Esophagus muscularis mucosa (tissue), 4 donors: Measurements from ENCODE around the gene AMIGO1. TPM values are rescaled to one million over a fixed set of nuclear protein-coding genes. Genes with fewer than 3 reads are reported as not detected.
A peak's percentile ranks its signal among the peaks of the same experiment; 100 is the strongest.

ENCODE experiments used
- DNase-seq: peaks from one replicate; pipeline ENCODE4 v3.0.0-alpha.2; 2017; ENCODE audit errors: extremely low spot score
- H3K27ac ChIP-seq, 4 donors: fragments of 200-600 bp; sonication (generic); replicated peaks in 1 of 4; 1 replicate in 3 of 4; 2 replicates in 1 of 4; pipeline ENCODE4 v1.5.1; 2016 to 2019; ENCODE audit warnings: mild to moderate bottlenecking in 1 of 4
- H3K27me3 ChIP-seq, 4 donors: fragments of 200-600 bp; sonication (generic); one replicate each; pipeline versions ENCODE4 v1.5.1 to v1.6.0; 2016 to 2019
- H3K36me3 ChIP-seq, 4 donors: fragments of 200-600 bp; sonication (generic); one replicate each; pipeline ENCODE4 v1.5.1; 2016 to 2019
- H3K4me1 ChIP-seq, 4 donors: fragments of 200-600 bp; sonication (generic); one replicate each; pipeline ENCODE4 v1.5.1; 2016 to 2019
- H3K4me3 ChIP-seq, 4 donors: fragments of 200-600 bp; sonication (generic); 1 replicate in 2 of 4; 2 replicates in 2 of 4; pipeline ENCODE4 v1.5.1; 2016 to 2019; ENCODE audit warnings: mild to moderate bottlenecking in 4 of 4, moderate library complexity in 1 of 4
- H3K9me3 ChIP-seq, 4 donors: fragments of 200-600 bp; sonication (generic); 1 replicate in 3 of 4; 2 replicates in 1 of 4; pipeline ENCODE4 v1.5.1; 2016 to 2019
- EP300 ChIP-seq: sonication (generic); formaldehyde crosslinking; IDR thresholded peaks from one replicate; pipeline ENCODE4 v1.6.1; 2017; ENCODE audit warnings: antibody characterized with exemption
- POLR2A ChIP-seq: fragments of 450-650 bp; IDR thresholded peaks from one replicate; pipeline ENCODE4 v1.6.1; 2017; ENCODE audit warnings: antibody characterized with exemption, moderate library complexity, mild to moderate bottlenecking, low read depth
- POLR2AphosphoS5 ChIP-seq, 2 donors: sonication (generic); formaldehyde crosslinking; IDR thresholded peaks; one replicate each; pipeline ENCODE4 v1.6.1; 2017; ENCODE audit warnings: antibody characterized with exemption in 2 of 2
- WGBS: methylation state at CpG from one replicate; pipeline ENCODE4 v1.1.5; 2018; 5-methylcytosine and 5-hydroxymethylcytosine counted together
- intact Hi-C: fragments of 100-400 bp; cut with DNase I; formaldehyde crosslinking; loops from one replicate; pipeline ENCODE4 v1.15.1; 2023
- total RNA-seq, 4 donors: library from RNA; depleted of rRNA; stranded (reverse); fragments of >200 nt; gene quantifications; one replicate each; pipeline versions ENCODE4 v1.1.0 to v1.2.1, GENCODE V29; 2016
- TF ChIP-seq, protein P1 (sequence below), 3 experiments: fragments of 200-600 bp in 2 of 3; fragments of 450-650 bp in 1 of 3; sonication (generic) in 2 of 3; IDR thresholded peaks; one replicate each; pipeline ENCODE4 v1.5.1; 2017 to 2019; ENCODE audit warnings: antibody characterized with exemption in 3 of 3, mild to moderate bottlenecking in 2 of 3, moderate library complexity in 1 of 3

The AMIGO1 gene
- total RNA-seq, 4 donors from 2014 or later = 8.4 to 23.7 (median 14.0) TPM

- Histone ChIP-seq H3K27me3 (no peaks in the 10 kb centered on the region), H3K4me3 (peak overlapping the region; percentile 7 to 43 (median 20)), H3K27ac (peak overlapping the region; percentile 7 to 65 (median 56)), H3K9me3 (no peaks in the 10 kb centered on the region), H3K4me1 (peaks cover 32 to 47% (median 32%) of the 10 kb centered on the region in 4 donors), H3K36me3 (no peaks in the 10 kb centered on the region)
- TF ChIP-seq POLR2AphosphoS5 (IDR thresholded peaks at IDR 0.05) (peak in 1 of 2 donors; percentile 43), POLR2A (no peak)
- TF ChIP-seq, protein P1, sequence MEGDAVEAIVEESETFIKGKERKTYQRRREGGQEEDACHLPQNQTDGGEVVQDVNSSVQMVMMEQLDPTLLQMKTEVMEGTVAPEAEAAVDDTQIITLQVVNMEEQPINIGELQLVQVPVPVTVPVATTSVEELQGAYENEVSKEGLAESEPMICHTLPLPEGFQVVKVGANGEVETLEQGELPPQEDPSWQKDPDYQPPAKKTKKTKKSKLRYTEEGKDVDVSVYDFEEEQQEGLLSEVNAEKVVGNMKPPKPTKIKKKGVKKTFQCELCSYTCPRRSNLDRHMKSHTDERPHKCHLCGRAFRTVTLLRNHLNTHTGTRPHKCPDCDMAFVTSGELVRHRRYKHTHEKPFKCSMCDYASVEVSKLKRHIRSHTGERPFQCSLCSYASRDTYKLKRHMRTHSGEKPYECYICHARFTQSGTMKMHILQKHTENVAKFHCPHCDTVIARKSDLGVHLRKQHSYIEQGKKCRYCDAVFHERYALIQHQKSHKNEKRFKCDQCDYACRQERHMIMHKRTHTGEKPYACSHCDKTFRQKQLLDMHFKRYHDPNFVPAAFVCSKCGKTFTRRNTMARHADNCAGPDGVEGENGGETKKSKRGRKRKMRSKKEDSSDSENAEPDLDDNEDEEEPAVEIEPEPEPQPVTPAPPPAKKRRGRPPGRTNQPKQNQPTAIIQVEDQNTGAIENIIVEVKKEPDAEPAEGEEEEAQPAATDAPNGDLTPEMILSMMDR (IDR thresholded peaks at IDR 0.05) = peak; percentile 47 to 99 (median 98)
- intact Hi-C loops = loop anchor here (2.0 to 5.0 kb wide), 2 partner anchors 42 to 105 kb away; partner anchors contain the start of gene PSMA5
- DNase-seq = no peak
- WGBS = 16% methylated on average over 11 of the region's 12 CpGs
Measured at GRCh38 chr1:109532365-109533136, 23.0 kb upstream of the AMIGO1 start.

- no peaks in the 10 kb centered on the region for H3K27me3 ChIP-seq
- no peaks in the 10 kb centered on the region for H3K36me3 ChIP-seq
- 41% methylated on average over 16 of the region's 16 CpGs for WGBS
- intact Hi-C loops = loop anchor here (2.0 to 5.0 kb wide), 2 partner anchors 41 to 105 kb away; partner anchors contain the start of gene PSMA5
- TF ChIP-seq, protein P1 (IDR thresholded peaks at IDR 0.05) = no peak
- no peak for TF ChIP-seq EP300
- no peak for DNase-seq
- no peak overlapping the region for H3K27ac ChIP-seq
- H3K4me3 ChIP-seq = peak overlapping the region; percentile 7 to 43 (median 20)
- H3K4me1 ChIP-seq = peaks cover 32 to 47% (median 32%) of the 10 kb centered on the region in 4 donors
- no peaks in the 10 kb centered on the region for H3K9me3 ChIP-seq
Measured at GRCh38 chr1:109531826-109532364, 22.4 kb upstream of the AMIGO1 start.

DNA sequence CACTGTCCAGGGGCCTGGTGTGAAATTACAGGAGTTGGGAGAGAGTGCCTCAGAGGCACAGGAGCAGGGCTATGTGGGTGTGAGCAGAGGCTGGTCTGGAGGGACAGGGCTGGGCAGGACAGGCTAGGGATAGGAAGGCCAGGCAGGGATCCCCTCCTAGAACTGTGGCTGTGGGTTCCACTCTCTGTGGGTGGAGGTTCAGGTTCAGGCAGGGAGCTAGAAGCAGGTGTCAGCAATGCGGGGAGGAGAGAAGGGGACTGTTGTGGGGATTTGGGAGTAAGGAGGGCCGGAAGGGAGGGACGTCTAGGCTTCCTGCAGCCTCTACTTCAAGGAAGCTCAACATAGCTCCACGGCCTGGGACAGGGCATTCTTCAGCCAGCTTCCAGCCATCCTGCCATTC is 21.9 kb upstream of the AMIGO1 start:
- no peaks in the 10 kb centered on the region for H3K27me3 ChIP-seq
- 88% methylated on average over 4 of the region's 4 CpGs for WGBS
- no peak overlapping the region for H3K27ac ChIP-seq
- H3K36me3 ChIP-seq = no peaks in the 10 kb centered on the region
- peaks cover 27 to 42% (median 28%) of the 10 kb centered on the region in 4 donors for H3K4me1 ChIP-seq
- TF ChIP-seq, protein P1 (IDR thresholded peaks at IDR 0.05) = no peak
- TF ChIP-seq POLR2AphosphoS5 (IDR thresholded peaks at IDR 0.05) (no peak), EP300 (no peak), POLR2A (no peak)
- no peak overlapping the region for H3K4me3 ChIP-seq
- intact Hi-C loops = loop anchor here (5.0 kb wide), 1 partner anchor 104 kb away; the partner anchor contains the start of gene PSMA5
- H3K9me3 ChIP-seq = no peaks in the 10 kb centered on the region
- DNase-seq = no peak

DNA sequence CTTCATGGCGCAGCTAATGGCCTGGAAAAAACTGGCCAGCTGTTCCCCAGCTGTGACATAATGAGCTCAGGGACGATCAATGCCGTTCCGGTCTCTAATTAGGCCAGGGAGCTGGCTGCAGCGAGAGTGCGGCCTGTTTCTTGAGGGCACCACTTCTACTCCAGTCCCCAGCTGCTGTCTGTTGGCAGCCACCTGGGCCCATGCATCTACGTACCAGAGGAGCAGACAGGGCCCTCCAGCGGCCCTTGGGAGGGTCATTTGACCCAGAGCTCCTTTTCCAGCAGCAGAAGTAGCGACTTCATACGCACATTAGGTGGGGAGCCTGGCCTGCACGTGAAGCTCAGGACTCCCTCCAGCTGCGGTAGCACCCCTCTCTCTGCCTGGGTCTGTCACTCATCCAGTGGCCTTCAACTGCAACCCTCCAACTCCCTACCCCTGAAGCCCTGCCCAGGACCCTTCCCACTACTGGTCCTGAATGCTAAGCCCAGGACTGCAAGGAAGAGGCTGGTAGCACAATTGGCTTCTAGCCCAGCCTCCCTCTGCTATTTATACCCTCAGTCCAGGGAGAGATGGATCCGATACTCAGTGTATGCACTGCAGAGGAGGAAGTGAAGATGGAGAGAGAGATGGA is 21.0 kb upstream of the AMIGO1 start:
- H3K9me3 ChIP-seq = no peaks in the 10 kb centered on the region
- intact Hi-C loops = loop anchor here (5.0 kb wide), 1 partner anchor 103 kb away; the partner anchor contains the start of gene PSMA5
- no peaks in the 10 kb centered on the region for H3K36me3 ChIP-seq
- H3K27me3 ChIP-seq = no peaks in the 10 kb centered on the region
- DNase-seq = no peak
- H3K27ac ChIP-seq = no peak overlapping the region
- WGBS = 84% methylated on average over 5 of the region's 13 CpGs
- peaks cover 19 to 34% (median 21%) of the 10 kb centered on the region in 4 donors for H3K4me1 ChIP-seq
- H3K4me3 ChIP-seq = no peak overlapping the region
- TF ChIP-seq POLR2A = no peak
- no peak for TF ChIP-seq EP300
- no peak for TF ChIP-seq POLR2AphosphoS5 (IDR thresholded peaks at IDR 0.05)

GRCh38 chr1:109529881-109530456 is 20.4 kb upstream of the AMIGO1 start:
- intact Hi-C loops = loop anchor here (5.0 kb wide), 1 partner anchor 103 kb away; the partner anchor contains the start of gene PSMA5
- H3K4me3 ChIP-seq = no peak overlapping the region
- DNase-seq = no peak
- H3K27me3 ChIP-seq = no peaks in the 10 kb centered on the region
- no peaks in the 10 kb centered on the region for H3K36me3 ChIP-seq
- H3K27ac ChIP-seq = no peak overlapping the region
- WGBS = 85% methylated on average over 7 of the region's 8 CpGs
- peaks cover 15 to 29% (median 18%) of the 10 kb centered on the region in 4 donors for H3K4me1 ChIP-seq
- no peaks in the 10 kb centered on the region for H3K9me3 ChIP-seq
- TF ChIP-seq POLR2A (no peak), POLR2AphosphoS5 (IDR thresholded peaks at IDR 0.05) (no peak), EP300 (no peak)
- TF ChIP-seq, protein P1 (IDR thresholded peaks at IDR 0.05) = no peak
